ENCODE results near the gene RPS21. TPM values are rescaled to one million over a fixed set of nuclear protein-coding genes. Genes with fewer than 3 reads are reported as not detected.

Gene RPS21
- total and polyA plus RNA-seq, 9 donors: 1,129 to 1,597 (median 1,431) TPM

GRCh38 chr20:62405108-62405980, 18.4 kb downstream of the RPS21 start:
- WGBS (ENCODE audit: insufficient coverage): 69% methylated on average over 23 of the region's 23 CpGs
- Histone ChIP-seq H3K4me1 (ENCODE audit: control insufficient read depth, insufficient read depth, low read length) (peaks cover 56% of the 10 kb centered on the region), H3K36me3 (ENCODE audit: control insufficient read depth, insufficient read depth, low read length) (peaks cover 1% of the 10 kb centered on the region), H3K27ac (ENCODE audit: low read length) (no peak overlapping the region), H3K9me3 (replicated peaks; ENCODE audit: control insufficient read depth, low read depth, low read length) (no peaks in the 10 kb centered on the region), H3K4me3 (ENCODE audit: low read length) (no peak overlapping the region), H3K27me3 (ENCODE audit: control insufficient read depth, insufficient read depth, low read length) (peaks cover 5% of the 10 kb centered on the region)
- peak; percentile 39 for DNase-seq

- H3K36me3 ChIP-seq (ENCODE audit: control insufficient read depth, insufficient read depth, low read length): no peaks in the 10 kb centered on the region
- WGBS (ENCODE audit: insufficient coverage): 58% methylated on average over 9 of the region's 10 CpGs
- no peak overlapping the region for H3K27ac ChIP-seq (ENCODE audit: low read length)
- no peaks in the 10 kb centered on the region for H3K9me3 ChIP-seq (replicated peaks; ENCODE audit: control insufficient read depth, low read depth, low read length)
- H3K4me1 ChIP-seq (ENCODE audit: control insufficient read depth, insufficient read depth, low read length): peaks cover 60% of the 10 kb centered on the region
- H3K4me3 ChIP-seq (ENCODE audit: low read length): peak overlapping the region; percentile 59
- H3K27me3 ChIP-seq (ENCODE audit: control insufficient read depth, insufficient read depth, low read length): peaks cover 5% of the 10 kb centered on the region
- DNase-seq: no peak
Observed at GRCh38 chr20:62405981-62406513, 19.1 kb downstream of the RPS21 start.

- Histone ChIP-seq H3K4me1 (ENCODE audit: control insufficient read depth, insufficient read depth, low read length) (peaks cover 60% of the 10 kb centered on the region), H3K27me3 (ENCODE audit: control insufficient read depth, insufficient read depth, low read length) (peaks cover 5% of the 10 kb centered on the region), H3K9me3 (replicated peaks; ENCODE audit: control insufficient read depth, low read depth, low read length) (no peaks in the 10 kb centered on the region), H3K36me3 (ENCODE audit: control insufficient read depth, insufficient read depth, low read length) (no peaks in the 10 kb centered on the region), H3K4me3 (ENCODE audit: low read length) (peak overlapping the region; percentile 59), H3K27ac (ENCODE audit: low read length) (no peak overlapping the region)
- no peak for DNase-seq
- WGBS (ENCODE audit: insufficient coverage): under 1% methylated on average over 40 of the region's 42 CpGs
Observed at GRCh38 chr20:62406635-62407176, 19.8 kb downstream of the RPS21 start.

- peaks cover 59% of the 10 kb centered on the region for H3K4me1 ChIP-seq (ENCODE audit: control insufficient read depth, insufficient read depth, low read length)
- WGBS (ENCODE audit: insufficient coverage): 5% methylated on average over 73 of the region's 73 CpGs
- DNase-seq: peak; percentile 98
Observed at GRCh38 chr20:62407221-62407992, 20.5 kb downstream of the RPS21 start, which contains the start of gene CABLES2. Gene CABLES2, minus strand, starts transcription at chr20:62407285. Its CDS starts 9 bp downstream, at chr20:62407276.

DNA sequence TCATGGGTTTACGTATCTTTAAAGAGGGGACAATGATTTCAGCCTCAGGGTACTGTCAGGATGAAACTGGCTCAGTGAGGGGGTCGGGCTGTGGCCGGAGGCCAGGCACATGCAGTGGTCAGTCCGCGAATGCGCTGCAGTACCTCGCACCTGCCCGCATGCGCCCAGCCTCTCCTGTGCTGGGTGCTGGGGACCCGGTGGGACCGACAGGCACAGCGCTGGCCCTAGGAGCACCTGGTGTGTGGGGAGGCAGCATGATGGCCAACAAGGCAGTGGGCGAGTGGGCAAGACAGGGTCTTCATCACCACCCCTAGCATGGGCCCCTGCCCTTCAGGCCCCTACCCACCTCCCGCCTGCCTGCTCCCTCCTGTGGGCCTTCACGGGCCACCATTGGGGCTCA, 21.2 kb downstream of the RPS21 start:
- peaks cover 53% of the 10 kb centered on the region for H3K4me1 ChIP-seq (ENCODE audit: control insufficient read depth, insufficient read depth, low read length)
- no peaks in the 10 kb centered on the region for H3K9me3 ChIP-seq (replicated peaks; ENCODE audit: control insufficient read depth, low read depth, low read length)
- DNase-seq: no peak
- WGBS (ENCODE audit: insufficient coverage): 86% methylated on average over 14 of the region's 15 CpGs
- no peaks in the 10 kb centered on the region for H3K36me3 ChIP-seq (ENCODE audit: control insufficient read depth, insufficient read depth, low read length)
- H3K27me3 ChIP-seq (ENCODE audit: control insufficient read depth, insufficient read depth, low read length): peaks cover 5% of the 10 kb centered on the region
- H3K27ac ChIP-seq (ENCODE audit: low read length): no peak overlapping the region
- no peak overlapping the region for H3K4me3 ChIP-seq (ENCODE audit: low read length)

More at GRCh38 chr20:62407221-62407992, 20.5 kb downstream of the RPS21 start, which contains the start of gene CABLES2:
- H3K36me3 ChIP-seq (ENCODE audit: control insufficient read depth, insufficient read depth, low read length): no peaks in the 10 kb centered on the region
- peak within 1 kb of the TSS; percentile 59 for H3K4me3 ChIP-seq (ENCODE audit: low read length)
- H3K27me3 ChIP-seq (ENCODE audit: control insufficient read depth, insufficient read depth, low read length): peaks cover 5% of the 10 kb centered on the region
- H3K9me3 ChIP-seq (replicated peaks; ENCODE audit: control insufficient read depth, low read depth, low read length): no peaks in the 10 kb centered on the region
- no peak within 1 kb of the TSS for H3K27ac ChIP-seq (ENCODE audit: low read length)

DNA sequence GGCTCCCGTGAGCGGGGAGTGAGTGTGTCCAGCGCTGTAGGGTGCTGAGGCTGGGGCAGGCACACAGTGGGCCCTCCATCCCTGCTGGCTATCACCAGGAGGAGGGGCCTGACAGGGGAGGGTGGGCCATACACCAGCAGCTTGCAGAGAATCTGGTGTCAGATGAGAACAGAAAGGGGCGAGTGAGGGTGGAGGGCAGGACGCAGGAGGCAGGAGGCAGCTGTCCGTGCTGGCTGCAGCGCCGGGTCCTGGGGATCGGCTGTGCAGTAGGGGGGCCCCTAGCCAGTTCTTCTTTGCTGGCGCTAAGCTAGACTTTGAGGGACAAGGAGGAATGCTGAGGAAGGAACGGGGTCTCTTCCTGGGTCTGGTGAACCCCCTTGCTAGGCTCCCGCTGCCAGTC, 21.7 kb downstream of the RPS21 start:
- Histone ChIP-seq H3K4me3 (ENCODE audit: low read length) (no peak overlapping the region), H3K27ac (ENCODE audit: low read length) (no peak overlapping the region), H3K36me3 (ENCODE audit: control insufficient read depth, insufficient read depth, low read length) (no peaks in the 10 kb centered on the region), H3K27me3 (ENCODE audit: control insufficient read depth, insufficient read depth, low read length) (peaks cover 5% of the 10 kb centered on the region), H3K4me1 (ENCODE audit: control insufficient read depth, insufficient read depth, low read length) (peaks cover 48% of the 10 kb centered on the region), H3K9me3 (replicated peaks; ENCODE audit: control insufficient read depth, low read depth, low read length) (no peaks in the 10 kb centered on the region)
- no peak for DNase-seq
- 49% methylated on average over 10 of the region's 12 CpGs for WGBS (ENCODE audit: insufficient coverage)

DNA sequence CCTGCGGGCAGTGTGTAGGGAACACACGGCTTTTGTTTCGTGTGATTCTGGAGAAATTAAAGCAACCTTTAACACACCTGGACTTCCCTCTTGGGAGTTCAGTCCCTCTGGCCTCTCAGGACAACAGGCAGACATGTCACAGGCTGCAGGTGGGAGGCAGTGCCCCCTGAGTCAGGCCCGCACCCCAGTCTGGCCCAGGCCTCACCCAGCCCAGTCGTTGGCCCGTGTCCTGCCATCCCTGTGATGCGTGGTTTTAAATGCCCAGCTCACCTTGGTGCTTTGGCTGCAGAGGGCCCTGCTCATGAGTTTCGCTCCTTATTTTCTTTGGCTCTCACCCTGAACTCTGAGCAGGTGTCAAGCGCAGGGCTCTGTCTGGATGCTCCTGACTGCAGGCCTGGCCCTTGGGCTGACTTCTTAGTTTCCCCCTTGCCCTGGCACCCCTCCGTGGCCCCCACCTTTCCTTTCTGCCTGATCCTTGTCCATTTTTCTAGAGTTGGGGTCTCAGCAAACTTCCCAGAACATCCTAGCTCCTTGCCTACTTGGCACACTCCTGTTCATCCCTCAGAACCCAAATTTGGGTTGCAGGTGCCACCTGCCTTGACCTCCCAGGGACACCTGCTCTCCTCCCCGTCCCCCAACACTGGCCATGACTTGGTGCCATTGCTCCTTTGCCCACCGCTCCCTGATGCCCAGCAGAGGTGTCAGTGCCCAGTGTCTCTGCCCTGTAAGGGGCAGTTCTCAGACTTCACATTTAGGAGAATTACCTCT, 22.4 kb downstream of the RPS21 start:
- peaks cover 5% of the 10 kb centered on the region for H3K27me3 ChIP-seq (ENCODE audit: control insufficient read depth, insufficient read depth, low read length)
- H3K9me3 ChIP-seq (replicated peaks; ENCODE audit: control insufficient read depth, low read depth, low read length): no peaks in the 10 kb centered on the region
- no peak overlapping the region for H3K4me3 ChIP-seq (ENCODE audit: low read length)
- H3K36me3 ChIP-seq (ENCODE audit: control insufficient read depth, insufficient read depth, low read length): no peaks in the 10 kb centered on the region
- peaks cover 51% of the 10 kb centered on the region for H3K4me1 ChIP-seq (ENCODE audit: control insufficient read depth, insufficient read depth, low read length)
- WGBS (ENCODE audit: insufficient coverage): 81% methylated on average over 10 of the region's 12 CpGs
- H3K27ac ChIP-seq (ENCODE audit: low read length): no peak overlapping the region
- no peak for DNase-seq

DNA sequence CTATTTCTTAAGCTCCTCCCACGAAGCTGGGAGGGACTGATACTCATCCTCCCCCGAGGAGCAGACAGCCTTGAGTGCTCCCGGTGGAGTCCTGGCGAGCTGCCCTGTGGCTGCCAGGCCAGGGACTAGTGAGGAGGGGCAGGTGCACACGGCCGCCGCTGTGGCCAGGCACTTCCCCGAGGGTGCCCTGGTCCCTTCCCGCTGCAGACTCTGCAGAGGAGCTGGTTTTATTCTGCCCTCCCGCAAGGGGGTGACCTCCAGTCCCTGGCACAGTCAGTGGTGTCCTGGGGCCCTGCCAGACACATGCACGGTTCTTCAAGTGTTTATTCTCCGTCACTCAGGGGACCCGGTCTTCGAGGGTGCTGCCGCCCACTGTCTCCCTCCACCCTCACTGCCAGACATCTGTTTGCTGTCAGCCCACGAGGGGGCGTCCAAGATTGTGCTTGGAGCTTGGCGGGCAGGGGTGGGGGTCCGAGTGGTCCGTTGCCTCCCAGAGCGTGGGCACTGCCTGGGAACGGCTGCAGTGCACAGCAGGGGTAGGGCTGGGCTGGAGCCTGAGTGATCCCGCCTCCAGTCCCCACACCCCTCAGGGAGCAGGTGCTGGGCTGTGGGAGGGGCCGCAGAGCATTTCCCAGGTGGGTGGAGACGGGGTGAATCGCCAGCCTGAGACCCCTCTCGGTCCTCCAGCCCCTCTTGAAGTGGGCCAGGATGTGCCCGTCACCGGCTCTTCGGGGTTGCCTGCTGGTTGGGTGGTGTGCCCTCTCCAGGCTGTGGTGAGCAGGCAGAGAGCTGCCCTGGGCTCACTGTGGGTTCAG, 23.2 kb downstream of the RPS21 start:
- no peak overlapping the region for H3K27ac ChIP-seq (ENCODE audit: low read length)
- H3K9me3 ChIP-seq (replicated peaks; ENCODE audit: control insufficient read depth, low read depth, low read length): no peaks in the 10 kb centered on the region
- peak; percentile 39 for DNase-seq
- no peaks in the 10 kb centered on the region for H3K36me3 ChIP-seq (ENCODE audit: control insufficient read depth, insufficient read depth, low read length)
- H3K4me3 ChIP-seq (ENCODE audit: low read length): no peak overlapping the region
- peaks cover 51% of the 10 kb centered on the region for H3K4me1 ChIP-seq (ENCODE audit: control insufficient read depth, insufficient read depth, low read length)
- peaks cover 5% of the 10 kb centered on the region for H3K27me3 ChIP-seq (ENCODE audit: control insufficient read depth, insufficient read depth, low read length)
- 7% methylated on average over 18 of the region's 30 CpGs for WGBS (ENCODE audit: insufficient coverage)
